GM12878 (cell line): Measurements from ENCODE around the gene DISC1. TPM values are rescaled to one million over a fixed set of nuclear protein-coding genes. Genes with fewer than 3 reads are reported as not detected.

ENCODE experiments used
- ATAC-seq: fragments of 200-7000 bp; cut with Tn5 transposase; 3 replicates; pipeline ENCODE4 v1.9.1; 2020; ENCODE audit warnings: mild to moderate bottlenecking, moderate library complexity
- BruUV-seq: library from RNA; stranded (reverse); fragments of 400-500 nt; replicated peaks from 2 replicates; lab custom pipeline; 2021; lab: Mats Ljungman, UMichigan
- CTCF ChIA-PET: fragments of 300-600 bp; sonication (Branson Sonifier 250); formaldehyde crosslinking; extraction: SDS; loops from one replicate; lab custom pipeline; 2021; ENCODE audit warnings: inconsistent platforms; lab: Yijun Ruan, JAX
- POLR2A ChIA-PET: fragments of 350-600 bp; formaldehyde crosslinking; extraction: SDS; loops from one replicate; lab custom pipeline; 2021; ENCODE audit warnings: inconsistent platforms; lab: Charles Lee
- RAD21 ChIA-PET: fragments of 300-600 bp; sonication (Branson Sonifier 250); formaldehyde crosslinking; loops from one replicate; lab custom pipeline; 2023; ENCODE audit warnings: antibody characterized with exemption; ENCODE audit not compliant: unreplicated experiment; lab: Charles Lee
- SMC1A ChIA-PET: fragments of 300-600 bp; sonication (Branson Sonifier 250); formaldehyde crosslinking; loops from one replicate; lab custom pipeline; 2023; ENCODE audit not compliant: unreplicated experiment, uncharacterized antibody; lab: Charles Lee
- DNase-seq: peaks from one replicate; pipeline ENCODE4 v3.0.0-alpha.2; 2011; ENCODE audit warnings: low read depth, low spot score
- FAIRE-seq: peaks from 3 replicates; lab custom pipeline; 2011; peaks lifted over from hg19 to GRCh38; lab: Jason Lieb, UNC
- H2AFZ ChIP-seq: 2 replicates; pipeline ENCODE4 v1.6.0; 2011; ENCODE audit warnings: low read depth, low read length, control low read depth; ENCODE audit not compliant: control insufficient read depth
- H3K27ac ChIP-seq: 2 replicates; pipeline ENCODE4 v1.5.1; 2011; ENCODE audit warnings: control low read depth; ENCODE audit not compliant: control insufficient read depth, insufficient read depth
- H3K27me3 ChIP-seq, 2 experiments: replicated peaks in 1 of 2; 2 replicates each; pipeline versions ENCODE4 v1.6.0 to v1.6.1; 2011; ENCODE audit warnings: low read length in 1 of 2; ENCODE audit not compliant: control insufficient read depth in 2 of 2, insufficient read depth in 2 of 2
- H3K36me3 ChIP-seq, 2 experiments: 2 replicates each; pipeline ENCODE4 v1.5.1; 2011; ENCODE audit warnings: low read length in 1 of 2; ENCODE audit not compliant: control insufficient read depth in 2 of 2, insufficient read depth in 2 of 2
- H3K4me1 ChIP-seq: 2 replicates; pipeline ENCODE4 v1.6.1; 2011; ENCODE audit warnings: mild to moderate bottlenecking, low read length, moderate library complexity, mixed read lengths; ENCODE audit not compliant: control insufficient read depth, insufficient read depth
- H3K4me2 ChIP-seq: 2 replicates; pipeline ENCODE4 v1.6.0; 2011; ENCODE audit warnings: control low read depth; ENCODE audit not compliant: control insufficient read depth, insufficient read depth
- H3K4me3 ChIP-seq: fragments of 200-600 bp; sonication (generic); 2 replicates; pipeline ENCODE4 v1.5.1; 2016
- H3K79me2 ChIP-seq: 2 replicates; pipeline ENCODE4 v1.6.0; 2011; ENCODE audit warnings: low read length; ENCODE audit not compliant: control insufficient read depth, insufficient read depth
- H3K9ac ChIP-seq: 2 replicates; pipeline ENCODE4 v1.8.0; 2011; ENCODE audit warnings: low read length, control low read depth, mixed read lengths; ENCODE audit not compliant: control insufficient read depth, insufficient read depth
- H3K9me3 ChIP-seq: replicated peaks from 3 replicates; pipeline ENCODE4 v1.5.1; 2011; ENCODE audit warnings: mild to moderate bottlenecking, low read length; ENCODE audit not compliant: control insufficient read depth, insufficient read depth
- H4K20me1 ChIP-seq: 2 replicates; pipeline ENCODE4 v1.6.0; 2011; ENCODE audit not compliant: control insufficient read depth, insufficient read depth
- BCL11A ChIP-seq: IDR thresholded peaks from 2 replicates; pipeline ENCODE4 v1.6.1; 2011; ENCODE audit warnings: low read depth, low read length
- CHD1 ChIP-seq: IDR thresholded peaks from 2 replicates; pipeline ENCODE4 v1.6.1; 2012; ENCODE audit warnings: low read depth, low read length, improper control_type of control experiment
- CHD2 ChIP-seq: IDR thresholded peaks from 2 replicates; pipeline ENCODE4 v1.6.1; 2011; ENCODE audit warnings: low read depth, low read length, improper control_type of control experiment, borderline replicate concordance
- DPF2 ChIP-seq: fragments of 450-650 bp; IDR thresholded peaks from 2 replicates; pipeline ENCODE4 v1.6.1; 2017; ENCODE audit warnings: mild to moderate bottlenecking
- E2F8 ChIP-seq: fragments of 450-650 bp; IDR thresholded peaks from 2 replicates; pipeline ENCODE4 v1.6.1; 2018; ENCODE audit warnings: mild to moderate bottlenecking, low read depth, moderate library complexity; ENCODE audit not compliant: partially characterized antibody
- KAT2A ChIP-seq: conservative IDR thresholded peaks from 2 replicates; pipeline ENCODE4 v1.6.1; 2011; ENCODE audit warnings: low read depth, low read length; ENCODE audit not compliant: control insufficient read depth
- KDM1A ChIP-seq: fragments of 200-600 bp; sonication (generic); IDR thresholded peaks from 2 replicates; pipeline ENCODE4 v1.6.1; 2016; ENCODE audit warnings: borderline replicate concordance
- RAD21 ChIP-seq: IDR thresholded peaks from 2 replicates; pipeline ENCODE4 v1.6.1; 2011; ENCODE audit warnings: mild to moderate bottlenecking, low read depth, low read length, moderate library complexity; ENCODE audit not compliant: insufficient read depth
- SMAD5 ChIP-seq: IDR thresholded peaks from 2 replicates; pipeline ENCODE4 v1.6.1; 2016; ENCODE audit warnings: antibody characterized with exemption, low read depth
- SMARCA5 ChIP-seq: fragments of 450-650 bp; IDR thresholded peaks from 2 replicates; pipeline ENCODE4 v1.6.1; 2017; ENCODE audit warnings: mild to moderate bottlenecking
- WGBS: methylation state at CpG from one replicate; pipeline ENCODE4 v1.1.6; 2016; ENCODE audit warnings: low lambda C conversion rate; ENCODE audit not compliant: insufficient replicate concordance, insufficient coverage; ENCODE audit errors: missing lambda C conversion rate; 5-methylcytosine and 5-hydroxymethylcytosine counted together
- in situ Hi-C: fragments of 300-500 bp; cut with MboI; formaldehyde crosslinking; loops from 9 replicates; pipeline ENCODE4 v1.14.3; 2018; ENCODE audit warnings: mixed read lengths
- intact Hi-C: fragments of 100-400 bp; cut with micrococcal nuclease; formaldehyde crosslinking; loops from one replicate; pipeline ENCODE4 v1.14.2; 2022; ENCODE audit not compliant: unreplicated experiment
- polyA plus RNA-seq, 11 experiments: library from polyadenylated mRNA; depleted of rRNA in 4 of 11; unstranded in 6 of 11; stranded (reverse) in 5 of 11; fragments of >200 nt; fragmentation: Nextera tagmentation in 4 of 11; fragmentation: Illumina TruSeq in 1 of 11; extraction: Ambion mirVana in 4 of 11; extraction: Trizol in 1 of 11; gene quantifications; 1 replicate in 1 of 11; 2 replicates in 10 of 11; pipeline versions ENCODE4 v1.2.1 to v1.2.3, GENCODE V29; 2011 to 2016; ENCODE audit warnings: inconsistent platforms in 2 of 11, missing spikeins in 2 of 11, low read depth in 1 of 11
- total RNA-seq, 4 experiments: library from RNA; depleted of rRNA in 3 of 4; stranded (reverse); fragments of >200 nt in 3 of 4; fragmentation: Illumina TruSeq in 1 of 4; extraction: Trizol in 1 of 4; gene quantifications; 2 replicates each; pipeline versions ENCODE4 v1.2.1 to v1.2.3, GENCODE V29; 2013 to 2021
- TF ChIP-seq, protein P1 (sequence below): IDR thresholded peaks from 2 replicates; pipeline ENCODE4 v1.6.1; 2012; ENCODE audit warnings: improper control_type of control experiment, low read depth, low read length; ENCODE audit not compliant: insufficient replicate concordance
- TF ChIP-seq, protein P2 (sequence below): IDR thresholded peaks from 2 replicates; pipeline ENCODE4 v1.6.1; 2012; ENCODE audit warnings: low read depth, low read length, improper control_type of control experiment

DISC1 gene
- total and polyA plus RNA-seq, 10 of the 15 experiments (the other 5 are each of a cell fraction or from before 2014, with no cell fraction given), result 0.05 to 0.72 (median 0.19) TPM; not detected in 1

DNA sequence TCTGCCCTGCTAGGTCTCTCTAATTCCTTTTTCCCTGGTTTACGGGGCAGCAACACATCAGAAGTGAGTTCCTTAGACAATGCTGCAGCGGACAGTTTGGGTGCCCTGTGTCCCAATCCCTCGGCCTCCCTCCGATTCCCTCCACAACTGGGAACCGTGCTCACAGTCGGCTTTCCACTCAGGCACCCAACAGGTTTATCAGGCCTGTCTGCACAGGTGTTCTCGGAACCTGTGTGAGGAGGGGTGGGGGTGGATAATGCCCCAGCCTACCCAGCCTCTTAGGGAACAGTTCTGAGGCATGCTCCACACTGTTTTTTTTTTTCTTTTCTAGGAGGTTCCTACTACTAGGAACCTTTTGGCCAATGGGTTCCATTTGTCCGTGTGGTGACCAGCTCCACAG lies 131.2 kb downstream of the DISC1 start:
- no peak for FAIRE-seq
- Histone ChIP-seq H3K9me3 (peaks cover 2% of the 10 kb centered on the region; the same call in 1 of the 3 replicates), H3K79me2 (no peaks in the 10 kb centered on the region), H3K9ac (no peak overlapping the region), H2AFZ (no peak overlapping the region), H3K4me1 (no peaks in the 10 kb centered on the region), H3K4me3 (no peak overlapping the region), H3K27ac (no peak overlapping the region), H3K36me3 (no peaks in the 10 kb centered on the region), H3K4me2 (no peak overlapping the region), H3K27me3 (no peaks in the 10 kb centered on the region; a peak in 1 of 4 replicates), H4K20me1 (no peaks in the 10 kb centered on the region)
- in situ Hi-C loops (no loop called here), intact Hi-C loops (loop anchor here (1.0 kb wide), 1 partner anchor 49 kb away; no protein-coding TSS in a partner anchor)
- no peak for TF ChIP-seq CHD2
- TF ChIP-seq E2F8, result no peak
- no peak for TF ChIP-seq KAT2A
- no peak for TF ChIP-seq DPF2
- TF ChIP-seq KDM1A, result no peak
- no peak for TF ChIP-seq RAD21
- TF ChIP-seq, protein P1, sequence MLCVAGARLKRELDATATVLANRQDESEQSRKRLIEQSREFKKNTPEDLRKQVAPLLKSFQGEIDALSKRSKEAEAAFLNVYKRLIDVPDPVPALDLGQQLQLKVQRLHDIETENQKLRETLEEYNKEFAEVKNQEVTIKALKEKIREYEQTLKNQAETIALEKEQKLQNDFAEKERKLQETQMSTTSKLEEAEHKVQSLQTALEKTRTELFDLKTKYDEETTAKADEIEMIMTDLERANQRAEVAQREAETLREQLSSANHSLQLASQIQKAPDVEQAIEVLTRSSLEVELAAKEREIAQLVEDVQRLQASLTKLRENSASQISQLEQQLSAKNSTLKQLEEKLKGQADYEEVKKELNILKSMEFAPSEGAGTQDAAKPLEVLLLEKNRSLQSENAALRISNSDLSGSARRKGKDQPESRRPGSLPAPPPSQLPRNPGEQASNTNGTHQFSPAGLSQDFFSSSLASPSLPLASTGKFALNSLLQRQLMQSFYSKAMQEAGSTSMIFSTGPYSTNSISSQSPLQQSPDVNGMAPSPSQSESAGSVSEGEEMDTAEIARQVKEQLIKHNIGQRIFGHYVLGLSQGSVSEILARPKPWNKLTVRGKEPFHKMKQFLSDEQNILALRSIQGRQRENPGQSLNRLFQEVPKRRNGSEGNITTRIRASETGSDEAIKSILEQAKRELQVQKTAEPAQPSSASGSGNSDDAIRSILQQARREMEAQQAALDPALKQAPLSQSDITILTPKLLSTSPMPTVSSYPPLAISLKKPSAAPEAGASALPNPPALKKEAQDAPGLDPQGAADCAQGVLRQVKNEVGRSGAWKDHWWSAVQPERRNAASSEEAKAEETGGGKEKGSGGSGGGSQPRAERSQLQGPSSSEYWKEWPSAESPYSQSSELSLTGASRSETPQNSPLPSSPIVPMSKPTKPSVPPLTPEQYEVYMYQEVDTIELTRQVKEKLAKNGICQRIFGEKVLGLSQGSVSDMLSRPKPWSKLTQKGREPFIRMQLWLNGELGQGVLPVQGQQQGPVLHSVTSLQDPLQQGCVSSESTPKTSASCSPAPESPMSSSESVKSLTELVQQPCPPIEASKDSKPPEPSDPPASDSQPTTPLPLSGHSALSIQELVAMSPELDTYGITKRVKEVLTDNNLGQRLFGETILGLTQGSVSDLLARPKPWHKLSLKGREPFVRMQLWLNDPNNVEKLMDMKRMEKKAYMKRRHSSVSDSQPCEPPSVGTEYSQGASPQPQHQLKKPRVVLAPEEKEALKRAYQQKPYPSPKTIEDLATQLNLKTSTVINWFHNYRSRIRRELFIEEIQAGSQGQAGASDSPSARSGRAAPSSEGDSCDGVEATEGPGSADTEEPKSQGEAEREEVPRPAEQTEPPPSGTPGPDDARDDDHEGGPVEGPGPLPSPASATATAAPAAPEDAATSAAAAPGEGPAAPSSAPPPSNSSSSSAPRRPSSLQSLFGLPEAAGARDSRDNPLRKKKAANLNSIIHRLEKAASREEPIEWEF, result no peak
- TF ChIP-seq, protein P2, sequence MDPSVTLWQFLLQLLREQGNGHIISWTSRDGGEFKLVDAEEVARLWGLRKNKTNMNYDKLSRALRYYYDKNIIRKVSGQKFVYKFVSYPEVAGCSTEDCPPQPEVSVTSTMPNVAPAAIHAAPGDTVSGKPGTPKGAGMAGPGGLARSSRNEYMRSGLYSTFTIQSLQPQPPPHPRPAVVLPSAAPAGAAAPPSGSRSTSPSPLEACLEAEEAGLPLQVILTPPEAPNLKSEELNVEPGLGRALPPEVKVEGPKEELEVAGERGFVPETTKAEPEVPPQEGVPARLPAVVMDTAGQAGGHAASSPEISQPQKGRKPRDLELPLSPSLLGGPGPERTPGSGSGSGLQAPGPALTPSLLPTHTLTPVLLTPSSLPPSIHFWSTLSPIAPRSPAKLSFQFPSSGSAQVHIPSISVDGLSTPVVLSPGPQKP, result no peak
- TF ChIP-seq SMARCA5, result no peak
- no peak for TF ChIP-seq CHD1
- no peak for TF ChIP-seq BCL11A
- TF ChIP-seq SMAD5, result no peak
- ChIA-PET SMC1A (interaction anchor here (1.4 kb wide), 1 partner anchor 24 kb away, joined by 3 read pairs; no protein-coding TSS in a partner anchor), POLR2A (no interaction called here), RAD21 (interaction anchor here (2.0 kb wide), 1 partner anchor 49 kb away, joined by 13 read pairs; no protein-coding TSS in a partner anchor), CTCF (interaction anchor here (1.0 to 3.7 kb wide), 12 partner anchors 9 to 187 kb away, joined by 3 to 41 read pairs (median 9); no protein-coding TSS in a partner anchor)
- no TSS peak for BruUV-seq
- ATAC-seq, result no peak
- DNase-seq, result no peak
- 37% methylated on average over 8 of the region's 8 CpGs for WGBS
